NCI-H1930 (cell line): Measurements from ENCODE around the gene PHLPP1.
"Not testable (repeated sequence)": the region's sequence is repeated elsewhere in the genome, so short reads cannot be mapped to it uniquely, and the experiment has no call there.

Experiments used
- DNase-seq, 2 experiments: peaks; one replicate each; lab custom pipeline; 2025; lab: John Stamatoyannopoulos, UW

Gene PHLPP1

DNA sequence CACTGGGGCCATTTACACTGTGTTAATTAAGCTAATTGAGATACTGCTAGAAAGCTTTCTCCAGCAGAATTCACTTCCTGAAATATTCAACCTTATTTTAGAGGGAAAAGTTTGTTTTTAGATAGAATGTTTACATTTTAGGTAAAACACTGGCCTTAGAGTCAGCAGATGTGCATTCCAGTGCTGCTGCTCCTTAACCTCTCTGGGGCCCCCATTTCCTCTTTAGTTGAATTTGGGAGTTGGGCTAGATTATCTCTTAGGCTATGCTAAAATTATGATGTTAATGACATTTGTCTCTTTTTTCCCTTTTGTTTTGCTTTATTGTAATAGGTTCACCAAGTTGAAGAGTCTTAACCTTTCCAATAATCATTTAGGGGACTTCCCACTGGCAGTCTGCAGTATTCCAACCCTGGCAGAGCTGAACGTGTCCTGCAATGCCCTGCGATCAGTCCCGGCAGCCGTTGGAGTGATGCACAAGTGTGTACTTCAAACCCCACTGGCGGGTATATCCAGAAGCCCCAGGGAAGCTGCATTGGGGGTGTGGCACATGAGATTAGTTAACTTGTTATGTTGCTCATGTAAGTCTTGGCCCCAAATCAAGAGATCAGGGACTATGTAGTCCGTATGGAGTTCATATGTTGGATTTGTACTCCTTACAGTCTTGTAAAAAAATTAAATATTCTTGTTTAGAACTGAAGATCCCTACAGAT is 179.5 kb downstream of the PHLPP1 start:
- DNase-seq = no peak

DNA sequence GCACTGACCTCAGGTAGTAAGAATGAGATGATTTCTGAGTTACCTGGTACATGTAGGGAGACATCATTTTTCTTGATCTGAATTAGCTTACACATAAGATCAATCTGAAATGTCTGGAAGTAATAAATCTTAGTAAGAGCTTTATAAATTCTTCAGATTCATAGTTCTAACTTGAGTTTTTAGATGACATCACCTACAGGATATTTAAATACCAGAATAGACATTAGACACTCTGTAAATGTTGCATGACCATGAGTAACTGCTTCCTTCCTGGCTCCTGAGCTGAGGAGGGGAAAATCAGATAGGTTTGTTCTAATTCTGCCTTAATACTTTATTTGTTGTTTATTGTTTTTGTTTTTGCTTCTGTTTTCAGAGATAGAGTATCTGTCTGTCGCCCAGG is 181.8 kb downstream of the PHLPP1 start:
- DNase-seq = no peak

DNA sequence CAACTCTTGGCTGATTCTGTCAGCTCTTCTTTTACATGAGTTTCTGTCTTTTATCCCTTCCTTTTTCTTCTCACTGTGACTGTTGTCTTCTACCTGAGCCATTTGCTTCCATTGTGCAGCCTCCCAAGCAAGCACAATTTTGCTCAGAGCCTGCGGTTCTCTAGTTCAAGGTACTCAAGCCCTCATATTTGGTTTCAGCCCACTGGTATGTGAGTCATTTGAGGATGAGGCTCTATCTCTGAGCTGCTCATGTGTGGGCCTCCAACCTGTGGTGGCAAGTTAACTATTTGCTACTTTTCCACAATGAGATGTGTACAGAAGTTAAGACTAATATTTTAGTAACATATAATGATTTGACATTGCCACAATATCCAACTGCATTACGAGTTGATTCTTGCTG is 183.0 kb downstream of the PHLPP1 start:
- no peak for DNase-seq

DNA sequence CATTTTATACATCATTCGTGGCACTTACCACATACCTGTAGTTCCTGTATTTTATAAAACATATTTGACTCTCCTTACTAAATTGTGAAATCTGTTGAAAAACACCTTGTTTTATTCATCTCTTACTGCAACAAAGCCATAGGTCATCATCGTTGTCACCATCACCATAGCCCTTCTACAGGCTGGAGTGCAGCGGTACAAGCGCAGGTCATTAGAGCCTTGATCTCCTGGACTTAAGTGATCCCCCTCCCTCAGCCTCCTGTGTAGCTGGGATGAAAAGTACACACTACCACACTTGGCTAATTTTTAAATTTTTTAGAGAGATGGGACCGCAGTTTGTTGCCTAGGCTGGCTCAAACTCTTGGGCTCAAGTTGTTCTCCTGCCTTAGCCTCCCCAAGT is 184.2 kb downstream of the PHLPP1 start:
- no peak for DNase-seq

DNA sequence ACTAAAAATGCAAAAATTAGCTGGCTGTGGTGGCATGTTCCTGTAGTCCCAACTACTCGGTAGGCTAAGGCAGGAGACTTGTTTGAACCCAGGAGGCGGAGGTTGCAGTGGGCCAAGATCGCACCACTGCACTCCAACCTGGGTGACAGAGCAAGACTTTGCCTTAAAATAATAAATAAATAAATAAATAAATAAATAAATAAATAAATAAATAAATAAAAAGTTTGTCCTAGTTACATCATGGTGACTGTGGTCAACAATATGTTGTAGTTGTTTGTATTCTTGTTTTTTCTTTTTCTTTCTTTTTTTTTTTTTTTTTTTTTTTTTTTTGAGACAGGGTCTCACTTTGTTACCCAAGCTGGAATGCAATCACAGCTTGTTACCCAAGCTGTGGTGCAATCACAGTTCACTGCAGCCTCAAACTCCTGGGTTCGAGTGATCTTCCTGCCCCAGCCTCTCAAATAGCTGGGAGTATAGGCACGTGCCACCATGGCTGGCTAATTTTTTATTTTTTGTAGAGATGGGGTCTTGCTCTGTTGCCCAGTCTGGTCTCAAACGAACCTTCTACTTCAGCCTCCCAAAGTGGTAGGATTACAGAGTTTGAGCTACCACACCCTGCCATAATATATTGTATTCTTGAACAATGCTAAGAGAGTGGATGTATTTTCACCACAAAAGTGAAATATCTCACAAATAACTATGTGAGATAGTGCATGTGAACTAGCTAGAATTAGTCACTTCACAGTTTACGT is 185.0 kb downstream of the PHLPP1 start:
- DNase-seq = no peak

DNA sequence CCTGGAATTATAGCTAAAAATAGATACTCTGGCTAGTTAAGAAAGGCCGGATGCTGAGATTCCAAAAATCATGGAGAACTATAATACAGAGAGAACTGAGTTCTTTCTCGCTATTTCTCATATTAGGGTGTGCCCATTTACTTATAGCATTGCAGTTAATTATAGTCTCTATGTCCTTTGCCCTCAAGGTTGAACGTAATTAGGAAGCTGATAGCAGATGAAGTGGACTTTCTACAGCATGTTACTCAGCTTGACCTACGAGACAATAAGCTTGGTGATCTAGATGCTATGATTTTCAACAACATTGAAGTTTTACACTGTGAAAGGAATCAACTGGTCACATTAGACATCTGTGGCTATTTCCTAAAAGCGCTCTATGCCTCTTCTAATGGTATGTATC is 187.4 kb downstream of the PHLPP1 start:
- DNase-seq = no peak

DNA sequence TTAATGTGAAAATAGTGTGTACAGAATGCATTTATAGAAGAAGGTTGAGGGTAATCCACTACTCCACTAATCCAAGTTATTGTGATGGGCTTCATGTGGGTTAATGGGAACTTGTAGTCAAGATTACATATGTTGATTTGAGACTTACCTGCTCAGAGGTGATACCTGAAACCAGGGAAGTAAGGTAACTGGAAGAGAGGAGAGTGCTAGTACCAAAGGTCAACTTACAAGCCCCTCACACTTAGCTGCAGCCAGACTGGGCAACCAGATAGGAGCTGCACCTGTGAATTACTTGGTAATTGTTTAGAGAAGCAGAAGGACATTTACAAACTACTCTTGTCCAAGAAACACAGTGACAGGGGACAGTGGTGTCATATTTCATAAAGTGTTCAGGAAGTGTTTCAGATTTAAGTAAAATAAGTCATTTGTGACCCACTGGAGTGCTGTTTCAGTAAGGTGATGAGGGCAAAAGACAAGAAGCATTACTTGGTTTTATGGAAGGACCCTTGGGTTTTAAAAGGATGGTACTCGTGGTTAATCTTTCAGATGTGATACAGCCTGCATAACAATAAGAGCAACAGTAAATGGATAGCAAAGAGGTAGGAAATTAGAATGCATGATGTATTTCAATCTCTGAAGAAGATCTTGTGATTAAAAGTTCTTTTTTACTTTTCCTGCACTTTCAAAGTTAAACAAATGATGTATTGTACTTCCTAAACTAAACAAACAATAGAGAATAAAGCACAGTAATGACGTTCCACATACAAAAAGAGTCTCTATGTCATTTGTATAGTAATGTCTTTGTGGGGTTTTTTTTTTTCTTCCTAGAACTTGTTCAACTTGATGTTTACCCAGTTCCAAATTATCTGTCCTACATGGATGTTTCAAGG is 189.3 kb downstream of the PHLPP1 start:
- no peak for DNase-seq

DNA sequence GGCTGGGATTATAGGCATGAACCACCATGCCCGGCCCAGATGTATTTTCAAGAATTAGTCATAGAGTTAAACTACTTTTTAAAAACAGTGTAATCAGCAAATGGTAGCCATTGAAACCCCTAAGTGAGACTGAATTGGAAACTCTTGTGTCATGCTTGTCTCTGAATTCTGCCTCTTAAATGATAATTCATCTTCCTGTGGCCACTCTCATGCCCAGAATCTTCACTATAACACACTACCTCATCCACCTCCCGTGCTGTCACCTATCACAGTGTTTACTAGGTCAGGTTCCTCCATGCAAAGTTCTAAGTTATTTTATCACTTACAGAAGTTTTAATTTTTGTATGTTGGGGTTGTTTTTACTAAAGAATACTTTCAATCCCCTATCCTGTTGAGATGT is 197.5 kb downstream of the PHLPP1 start:
- DNase-seq = no peak

DNA sequence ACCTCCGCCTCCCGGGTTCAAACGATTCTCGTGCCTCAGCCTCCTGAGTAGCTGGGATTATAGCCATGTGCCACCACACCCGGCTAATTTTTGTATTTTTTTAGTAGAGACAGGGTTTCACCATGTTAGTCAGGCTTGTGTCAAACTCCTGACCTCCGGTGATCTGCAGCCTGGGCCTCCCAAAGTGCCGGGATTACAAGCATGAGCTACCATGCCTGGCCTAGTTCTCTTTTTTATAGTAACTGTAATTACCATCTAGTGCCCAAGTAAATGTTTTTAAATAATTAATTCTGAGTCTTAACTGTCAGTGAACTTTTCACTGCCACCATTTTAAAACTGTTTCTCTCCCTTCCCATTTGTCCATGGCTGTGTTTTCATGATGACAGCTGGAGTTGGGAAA is 198.5 kb downstream of the PHLPP1 start:
- DNase-seq = not testable (repeated sequence)

DNA sequence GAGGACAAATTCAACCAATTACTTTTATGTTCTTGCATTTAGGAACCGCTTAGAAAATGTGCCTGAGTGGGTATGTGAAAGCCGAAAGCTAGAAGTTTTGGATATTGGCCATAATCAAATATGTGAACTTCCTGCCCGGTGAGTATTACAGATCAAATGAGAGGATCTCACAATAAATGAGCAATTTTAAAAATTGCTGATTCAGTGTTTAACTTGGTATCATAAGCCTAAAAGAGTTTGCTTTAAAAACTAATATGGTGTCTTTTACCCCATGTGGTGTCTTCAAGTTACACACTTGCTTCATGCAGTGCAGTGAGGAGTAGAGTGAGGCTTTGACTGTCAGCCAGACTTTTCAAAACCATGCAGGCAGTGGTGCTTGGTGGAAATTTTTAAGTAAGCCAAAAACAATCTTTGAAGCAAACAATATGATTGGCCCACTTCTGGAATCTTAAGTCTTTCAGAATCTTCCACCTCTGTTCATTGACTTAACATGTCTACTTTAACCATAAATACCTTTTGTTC is 199.6 kb downstream of the PHLPP1 start:
- DNase-seq = no peak

DNA sequence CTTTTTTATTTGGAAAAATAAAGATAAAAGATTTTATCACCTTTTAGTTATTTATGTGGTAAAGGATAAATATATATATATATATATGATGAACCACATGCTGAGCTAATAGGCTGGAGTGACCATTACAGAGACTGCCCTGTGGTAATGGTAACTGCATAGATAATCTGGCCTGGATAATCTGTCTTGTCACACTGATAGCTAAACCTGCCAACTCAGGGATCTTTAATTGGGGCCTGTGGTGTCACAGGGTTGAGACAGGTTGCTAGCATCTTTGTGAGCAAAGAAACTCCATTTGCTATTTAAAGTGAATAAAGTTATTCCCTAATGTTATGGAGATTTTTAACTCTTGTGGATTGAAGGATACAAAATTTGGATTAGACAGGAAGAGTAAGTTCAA is 203.0 kb downstream of the PHLPP1 start:
- no peak for DNase-seq

DNA sequence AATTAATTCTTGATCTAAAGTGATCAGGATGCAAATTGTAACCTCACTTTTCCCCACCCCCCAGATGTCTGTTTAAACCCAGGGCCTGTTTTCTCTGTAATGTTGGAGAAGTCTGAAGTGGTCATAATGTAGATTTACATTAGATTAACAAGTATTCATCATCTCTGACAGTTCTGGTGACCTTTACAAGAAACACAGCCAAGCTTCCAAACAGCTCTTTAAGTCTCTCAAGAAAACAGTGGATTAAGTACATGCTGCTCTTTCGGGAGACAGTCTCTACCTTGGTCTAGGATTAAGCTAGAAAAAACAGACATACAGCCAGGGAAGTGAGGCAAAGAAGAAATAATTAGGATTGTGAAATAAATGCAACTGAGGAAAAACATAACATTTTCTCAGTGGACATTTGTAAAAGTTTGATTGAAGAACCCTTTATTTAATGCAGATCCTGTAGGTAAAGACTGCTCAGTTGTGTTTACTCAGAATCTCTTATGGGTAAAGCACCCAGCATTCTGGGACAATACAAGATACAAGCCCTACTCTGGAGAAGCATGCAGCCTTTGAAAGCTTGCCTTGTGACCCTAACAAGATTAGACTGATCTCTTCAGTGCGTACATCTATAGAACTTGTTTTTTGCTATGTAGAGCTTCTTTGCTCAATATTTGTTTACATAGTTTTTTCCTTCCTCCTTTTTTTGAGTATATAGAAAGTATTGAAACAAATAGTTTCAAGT is 203.9 kb downstream of the PHLPP1 start:
- DNase-seq = no peak

DNA sequence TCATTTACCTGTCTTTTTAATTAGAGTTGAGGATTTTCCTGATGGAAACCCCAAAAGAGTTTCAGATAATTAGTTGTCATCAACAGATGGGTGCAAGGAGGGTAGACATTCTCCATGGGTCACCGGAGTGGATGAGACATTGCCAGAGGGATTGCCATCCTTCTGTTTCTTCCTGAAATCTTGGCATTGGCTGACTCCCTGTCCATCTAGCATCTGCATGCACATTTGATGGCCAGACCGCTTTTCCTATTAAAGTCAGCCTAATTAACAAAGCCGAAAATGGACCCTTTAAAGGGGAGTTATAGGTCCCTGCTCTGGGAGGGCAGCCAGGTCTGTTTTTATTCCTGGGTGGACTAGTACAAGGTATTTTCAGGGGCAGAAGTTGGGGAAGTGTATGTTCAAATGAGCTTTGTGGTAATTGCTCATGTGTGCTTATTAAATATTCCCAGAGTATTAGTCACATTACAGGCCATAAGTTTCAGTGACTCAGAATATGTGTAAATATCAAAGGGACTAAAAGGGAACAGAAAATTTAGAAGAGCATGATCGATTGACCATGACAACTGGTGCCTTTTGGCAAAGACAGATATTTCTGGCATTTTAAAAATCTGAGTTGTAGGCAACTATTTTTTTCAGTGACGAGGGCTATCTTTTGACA is 209.8 kb downstream of the PHLPP1 start:
- DNase-seq = no peak

DNA sequence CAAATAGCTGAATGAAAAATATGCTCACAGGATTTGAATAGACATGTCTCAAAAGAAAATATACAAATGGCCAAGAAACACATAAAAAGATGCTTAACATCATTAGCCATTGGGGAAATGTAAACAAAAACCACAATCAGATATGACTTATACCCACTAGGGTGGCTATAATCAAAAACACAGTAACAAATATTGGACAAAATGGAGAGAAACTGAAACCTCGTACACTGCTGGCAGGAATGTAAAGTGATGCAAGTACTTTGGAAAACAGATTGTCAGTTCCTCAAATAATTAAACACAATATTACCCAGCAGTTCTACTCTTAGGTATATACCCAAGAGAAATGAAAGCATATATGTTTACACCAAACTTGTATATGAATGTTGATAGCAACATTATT is 213.0 kb downstream of the PHLPP1 start:
- DNase-seq = no peak

DNA sequence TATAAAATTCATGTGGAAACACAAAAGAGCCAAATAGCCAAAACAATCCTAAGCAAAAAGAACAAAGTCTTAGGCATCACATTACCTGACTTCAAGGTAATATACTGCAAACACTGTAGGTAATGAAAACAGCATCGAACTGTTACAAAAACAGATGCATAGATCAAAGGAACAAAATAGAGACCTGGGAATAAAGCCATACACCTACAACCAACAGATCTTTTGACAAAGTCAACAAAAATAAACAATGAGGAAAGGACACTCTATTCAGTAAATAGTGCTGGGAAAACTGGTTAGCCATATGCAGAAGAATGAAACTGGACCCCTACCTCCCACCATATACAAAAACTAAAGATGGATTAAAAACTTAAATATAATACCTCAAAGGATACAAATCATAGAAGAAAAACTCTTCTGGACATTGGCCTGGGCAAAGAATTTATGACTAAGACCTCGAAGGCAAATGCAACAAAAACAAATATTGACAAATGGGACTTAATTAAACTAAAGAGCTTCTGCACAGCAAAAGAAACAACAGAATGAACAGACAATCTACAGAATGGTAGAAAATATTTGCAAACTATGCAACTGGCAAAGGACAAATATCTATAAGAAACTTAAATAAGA is 218.0 kb downstream of the PHLPP1 start:
- DNase-seq = no peak

DNA sequence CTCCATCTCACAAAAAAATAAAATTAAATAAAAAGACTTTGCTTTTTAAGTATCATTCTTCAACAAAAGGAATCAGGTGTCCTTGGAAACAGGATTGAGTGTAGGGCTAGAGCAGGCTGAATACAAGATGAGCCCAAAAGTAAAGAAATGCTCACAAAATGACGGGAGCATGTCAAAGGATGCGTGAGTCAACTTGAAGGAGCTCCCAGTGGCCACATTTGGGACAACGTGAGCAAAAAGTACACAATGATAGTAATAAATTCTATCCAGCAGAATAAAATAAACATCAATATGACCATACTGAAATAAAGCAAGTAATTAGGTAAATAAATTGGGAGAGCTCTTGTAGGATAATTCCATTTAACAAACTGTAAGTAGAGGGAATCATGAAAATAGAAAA is 220.7 kb downstream of the PHLPP1 start:
- no peak for DNase-seq

DNA sequence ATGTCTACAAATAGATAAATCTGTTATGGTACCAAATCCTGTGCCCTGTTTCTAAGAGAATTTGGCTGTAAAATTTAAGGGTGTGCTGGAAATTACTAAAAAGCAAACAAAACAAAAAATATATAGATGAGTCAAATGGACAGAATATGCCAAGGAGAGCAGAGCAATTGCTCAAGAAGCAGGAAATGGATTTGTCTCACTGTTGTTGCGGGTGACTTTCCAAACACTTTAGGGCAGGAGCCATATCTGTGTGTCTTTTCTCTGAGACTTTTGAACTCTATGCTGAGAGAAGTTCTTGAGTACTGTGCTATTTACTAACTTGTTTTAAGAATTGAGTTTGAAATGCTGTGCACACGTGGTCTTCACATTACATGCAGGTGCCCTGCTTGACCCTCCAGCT is 221.7 kb downstream of the PHLPP1 start:
- DNase-seq = no peak

DNA sequence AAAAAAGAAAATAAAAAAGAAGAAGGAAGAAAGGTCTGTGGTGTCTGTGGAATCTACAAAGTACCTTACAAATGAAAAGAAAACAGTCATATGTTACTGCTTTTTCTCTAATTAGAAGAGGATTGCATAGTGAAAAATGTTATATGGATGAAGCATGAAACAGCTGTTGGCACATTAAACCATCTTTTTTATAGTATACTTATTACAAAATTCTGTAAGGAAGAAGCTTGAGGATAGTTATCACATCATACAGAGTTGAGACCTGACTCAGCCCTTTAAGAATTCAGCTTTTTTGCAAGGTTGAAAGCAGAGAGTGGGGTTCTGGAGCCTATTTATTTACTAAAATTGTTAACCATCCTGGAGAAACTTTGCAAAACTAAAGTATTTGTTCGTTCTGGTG is 222.7 kb downstream of the PHLPP1 start:
- no peak for DNase-seq

DNA sequence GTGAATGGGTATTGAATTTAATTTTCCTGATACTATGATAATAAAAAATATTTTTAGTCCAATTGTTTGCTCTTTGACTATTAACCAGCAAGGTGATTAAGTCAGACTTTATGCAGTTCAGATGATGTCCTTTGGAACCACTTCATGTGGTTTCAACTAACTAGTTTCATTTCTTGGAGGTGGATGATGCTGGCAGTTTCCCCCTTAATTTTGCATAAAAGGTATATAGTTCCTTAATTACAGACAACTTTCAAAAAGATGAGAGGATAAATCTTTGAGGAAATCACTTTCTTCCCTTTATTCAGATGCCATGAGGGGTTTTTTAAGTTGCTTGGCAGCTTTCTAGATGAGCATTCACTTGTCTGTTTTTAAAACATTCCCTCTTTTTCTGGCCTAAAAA is 223.1 kb downstream of the PHLPP1 start:
- no peak for DNase-seq

DNA sequence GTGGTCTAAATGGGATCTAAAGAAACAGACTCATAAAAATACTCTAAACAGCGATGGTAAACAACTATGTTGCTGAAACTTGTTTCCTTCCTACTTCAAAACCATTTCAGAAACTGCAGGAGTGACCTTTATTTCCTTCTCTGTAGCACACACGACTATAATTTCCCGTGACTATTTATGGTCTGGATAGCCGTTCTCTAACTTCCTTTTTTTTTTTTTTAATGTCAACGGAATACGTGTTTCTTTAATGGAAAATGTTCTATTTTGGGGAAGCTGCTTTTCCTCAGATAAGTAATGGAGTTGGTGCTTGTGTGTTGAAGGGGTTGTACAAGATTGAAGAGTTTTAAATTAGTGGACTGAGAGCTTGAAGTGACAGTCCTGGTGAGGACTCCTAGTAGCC is 224.1 kb downstream of the PHLPP1 start:
- no peak for DNase-seq

DNA sequence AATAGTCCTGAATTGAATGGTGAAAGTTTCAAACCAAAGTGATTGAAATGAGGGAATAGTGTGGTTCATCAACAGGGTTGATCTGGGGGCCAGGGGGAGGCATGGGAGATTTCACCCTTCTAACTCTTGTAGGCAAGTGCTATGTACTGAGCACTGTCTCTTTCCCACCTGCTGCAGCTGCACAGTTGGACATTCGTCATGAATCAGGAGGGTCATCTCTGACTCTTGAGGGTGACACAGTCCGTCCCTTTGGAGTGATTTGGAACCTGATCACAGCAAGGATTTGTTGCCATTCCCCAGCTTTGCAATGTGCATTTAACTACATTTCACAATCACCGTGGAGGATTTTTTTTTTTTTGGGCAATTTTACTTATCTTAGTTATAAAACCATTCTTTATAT is 224.6 kb downstream of the PHLPP1 start:
- no peak for DNase-seq
